CD1c-positive myeloid dendritic cell (primary cell): ENCODE measurements around the gene MACROD2.
"Not testable (repeated sequence)": the region's sequence is repeated elsewhere in the genome, so short reads cannot be mapped to it uniquely, and the experiment has no call there.

Experiments
- DNase-seq: peaks from one replicate; pipeline ENCODE4 v3.0.0-alpha.2; 2016; ENCODE audit errors: extremely low spot score

The MACROD2 gene

DNA sequence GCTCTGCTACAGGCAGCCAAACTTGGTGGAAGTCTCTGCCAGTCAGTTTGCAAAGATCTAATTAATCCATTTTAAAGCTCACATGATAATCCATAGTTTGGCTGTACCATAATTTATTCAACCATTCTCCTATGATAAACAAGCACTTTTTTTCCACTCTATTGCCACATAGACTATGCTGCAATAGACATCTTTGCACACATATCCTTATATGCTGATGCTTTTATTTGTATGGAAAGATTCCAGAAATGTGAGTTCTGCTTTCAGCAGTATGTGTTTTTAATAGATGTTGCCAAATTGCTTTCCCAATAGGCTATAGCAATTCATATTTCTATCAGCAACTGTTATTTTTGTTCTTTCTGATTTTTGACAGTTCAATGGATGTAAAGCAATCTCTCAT is 1950.0 kb downstream of the MACROD2 start:
- DNase-seq = peak; percentile 8

DNA sequence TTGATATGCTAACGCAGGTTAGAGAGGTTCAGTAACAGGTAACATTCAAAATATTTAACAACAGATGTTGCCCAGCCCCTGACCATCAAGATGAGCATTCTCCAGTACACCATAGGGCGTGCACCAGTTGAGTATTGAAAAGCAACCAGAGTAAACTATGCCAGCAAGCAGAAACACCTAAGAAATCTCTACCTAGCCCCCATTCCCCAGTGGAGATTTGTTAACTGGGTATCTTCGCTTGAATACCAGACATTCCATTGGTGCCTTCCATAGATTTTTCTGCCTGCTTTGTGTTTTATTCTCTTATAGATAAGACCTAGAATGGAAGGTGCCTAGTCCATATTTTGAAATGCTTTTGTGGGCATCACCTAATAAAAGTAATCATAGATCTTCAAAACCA is 1954.1 kb downstream of the MACROD2 start:
- no peak for DNase-seq

- DNase-seq = no peak
Observed at GRCh38 chr20:15951658-15952057, 1956.3 kb downstream of the MACROD2 start.

DNA sequence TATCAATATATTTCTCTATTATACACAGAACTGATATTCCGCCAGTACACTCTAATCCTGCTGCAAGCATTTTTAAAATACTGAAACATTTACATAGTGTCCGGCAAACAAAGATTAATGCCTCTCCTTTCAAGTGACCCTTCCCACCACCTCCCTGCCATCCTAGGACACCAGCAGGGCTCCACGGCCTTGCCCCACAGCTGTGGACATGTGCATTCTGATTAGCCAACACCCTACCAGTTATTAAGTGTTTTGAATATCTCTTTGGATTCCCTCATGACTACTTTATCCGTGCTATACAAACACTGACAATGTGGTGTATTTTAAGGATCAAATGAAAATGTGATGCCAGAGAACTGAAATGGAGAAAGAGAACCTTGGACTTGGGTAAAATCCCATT is 1962.8 kb downstream of the MACROD2 start:
- DNase-seq = no peak

DNA sequence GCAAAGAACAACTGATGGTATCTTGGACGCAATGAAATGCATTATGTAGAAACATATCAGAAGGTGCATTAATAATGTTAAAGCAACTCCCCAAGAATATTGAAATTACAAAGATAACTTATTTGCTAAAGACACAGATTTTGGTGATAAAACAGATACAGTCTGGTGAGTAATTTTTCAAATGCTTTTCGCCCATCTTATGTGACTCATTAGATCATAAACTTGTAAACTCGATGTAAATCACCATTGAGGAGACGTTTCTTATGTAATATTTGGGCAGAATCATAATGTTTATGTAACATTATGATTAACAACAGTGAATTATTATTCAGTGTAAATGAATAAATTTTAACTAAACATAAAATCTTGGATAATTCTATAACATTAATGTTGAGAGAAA is 1969.8 kb downstream of the MACROD2 start:
- DNase-seq = no peak

GRCh38 chr20:15967334-15967733 is 1972.0 kb downstream of the MACROD2 start:
- no peak for DNase-seq

- no peak for DNase-seq
Observed at GRCh38 chr20:15976047-15976736, 1980.9 kb downstream of the MACROD2 start.

- no peak for DNase-seq
Observed at GRCh38 chr20:15977026-15977425, 1981.7 kb downstream of the MACROD2 start.

GRCh38 chr20:15977758-15978157 is 1982.4 kb downstream of the MACROD2 start:
- no peak for DNase-seq

DNA sequence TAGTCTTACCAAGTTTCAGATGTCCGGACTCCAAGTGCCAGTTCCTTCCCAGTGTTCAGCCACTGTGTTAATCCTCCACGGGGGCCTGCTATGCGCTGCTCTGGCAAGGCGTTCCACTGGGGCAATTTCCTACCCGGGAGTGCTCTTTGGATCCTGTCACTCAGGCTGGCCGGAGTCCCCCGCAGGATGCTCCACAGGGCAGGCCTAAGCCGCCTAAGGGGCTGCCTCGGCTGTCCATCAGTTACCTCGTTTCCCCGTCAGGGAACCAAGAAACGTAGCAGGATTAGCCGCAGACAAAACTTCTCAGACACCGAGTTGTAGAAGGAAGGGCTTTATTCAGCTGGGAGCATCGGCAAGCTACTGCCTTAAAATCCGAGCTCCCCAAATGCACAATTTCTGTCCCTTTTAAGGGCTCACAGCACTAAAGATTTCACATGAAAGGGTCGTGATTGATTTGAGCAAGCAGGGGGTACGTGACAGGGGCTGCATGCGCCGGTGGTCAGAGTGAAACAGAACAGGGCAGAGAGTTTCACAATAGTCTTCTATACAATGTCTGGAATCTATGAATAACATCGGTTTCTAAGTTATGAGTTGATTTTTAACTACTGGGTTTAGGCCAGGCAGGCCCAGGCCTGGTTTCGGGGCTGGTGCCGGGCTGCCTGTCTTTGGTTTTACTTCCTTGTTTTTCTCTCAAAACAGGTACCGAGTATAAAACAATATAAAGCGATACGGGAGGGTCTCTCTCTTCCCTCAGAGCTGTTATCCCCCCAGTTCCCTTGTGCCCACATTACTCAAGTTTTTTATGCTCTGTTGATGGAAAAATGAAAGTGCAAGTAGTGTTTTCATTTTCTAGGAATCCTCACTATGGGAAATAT is 1990.4 kb downstream of the MACROD2 start:
- DNase-seq = not testable (repeated sequence)

GRCh38 chr20:15986690-15987089 is 1991.4 kb downstream of the MACROD2 start:
- DNase-seq = no peak

DNA sequence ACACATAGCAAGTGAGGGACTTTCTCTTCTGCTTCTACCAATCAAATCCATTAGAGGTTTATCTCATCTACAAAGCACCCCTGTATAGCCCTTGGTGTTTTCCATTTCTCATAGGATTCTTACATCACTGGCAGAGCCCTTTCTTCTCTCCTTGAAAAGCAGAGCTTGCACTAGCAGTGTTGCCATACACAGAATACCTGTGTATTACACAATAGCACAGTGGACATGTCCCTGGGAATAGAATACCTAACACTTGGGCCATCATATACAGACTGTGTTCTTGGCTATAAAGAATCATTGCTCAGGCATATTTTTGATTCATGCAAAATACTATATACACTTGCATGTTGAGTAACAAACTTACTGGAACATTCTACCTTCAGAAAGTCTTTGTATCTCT is 1996.0 kb downstream of the MACROD2 start:
- DNase-seq = no peak

DNA sequence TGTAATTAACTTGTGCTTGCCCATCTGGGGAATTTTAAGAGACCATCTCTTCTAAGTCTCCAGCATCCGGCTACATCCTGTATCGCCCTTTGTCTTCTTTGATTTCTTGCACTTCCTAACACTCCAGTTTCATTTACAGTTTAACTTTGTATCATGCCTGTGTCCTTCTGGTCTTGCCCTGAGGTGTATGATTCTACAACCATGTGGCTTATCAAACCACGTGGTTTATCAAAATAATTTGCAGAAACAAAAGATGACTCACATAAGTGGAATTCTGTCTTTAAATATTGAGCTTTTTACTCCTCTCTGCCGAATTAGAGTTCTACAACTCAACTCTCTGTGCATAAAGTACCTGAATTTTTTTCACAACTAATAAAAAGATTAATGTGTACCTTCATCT is 1997.2 kb downstream of the MACROD2 start:
- DNase-seq = no peak

- DNase-seq = no peak
Observed at GRCh38 chr20:16000112-16000511, 2004.8 kb downstream of the MACROD2 start.

DNA sequence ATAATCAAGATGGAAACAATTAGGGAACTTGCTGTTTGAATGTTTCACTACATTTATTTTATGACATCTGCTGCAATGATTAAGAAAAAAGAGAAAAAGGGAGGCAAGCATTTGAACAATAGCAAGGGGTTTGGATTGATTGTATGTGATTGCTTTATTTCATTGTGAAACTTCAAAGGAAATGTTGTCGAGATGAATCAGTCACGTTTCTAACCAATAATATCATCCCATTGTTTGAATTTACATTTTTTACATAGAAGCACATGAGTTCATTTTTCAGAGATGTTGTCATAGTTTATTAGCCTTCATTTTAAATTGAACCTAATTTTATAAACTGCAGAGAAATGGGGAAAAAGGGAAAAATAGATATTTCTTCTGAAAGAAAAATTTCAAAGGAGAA is 2006.0 kb downstream of the MACROD2 start:
- no peak for DNase-seq

GRCh38 chr20:16003310-16003709 is 2008.0 kb downstream of the MACROD2 start:
- DNase-seq = no peak

GRCh38 chr20:16004108-16004854 is 2009.0 kb downstream of the MACROD2 start:
- DNase-seq = no peak

DNA sequence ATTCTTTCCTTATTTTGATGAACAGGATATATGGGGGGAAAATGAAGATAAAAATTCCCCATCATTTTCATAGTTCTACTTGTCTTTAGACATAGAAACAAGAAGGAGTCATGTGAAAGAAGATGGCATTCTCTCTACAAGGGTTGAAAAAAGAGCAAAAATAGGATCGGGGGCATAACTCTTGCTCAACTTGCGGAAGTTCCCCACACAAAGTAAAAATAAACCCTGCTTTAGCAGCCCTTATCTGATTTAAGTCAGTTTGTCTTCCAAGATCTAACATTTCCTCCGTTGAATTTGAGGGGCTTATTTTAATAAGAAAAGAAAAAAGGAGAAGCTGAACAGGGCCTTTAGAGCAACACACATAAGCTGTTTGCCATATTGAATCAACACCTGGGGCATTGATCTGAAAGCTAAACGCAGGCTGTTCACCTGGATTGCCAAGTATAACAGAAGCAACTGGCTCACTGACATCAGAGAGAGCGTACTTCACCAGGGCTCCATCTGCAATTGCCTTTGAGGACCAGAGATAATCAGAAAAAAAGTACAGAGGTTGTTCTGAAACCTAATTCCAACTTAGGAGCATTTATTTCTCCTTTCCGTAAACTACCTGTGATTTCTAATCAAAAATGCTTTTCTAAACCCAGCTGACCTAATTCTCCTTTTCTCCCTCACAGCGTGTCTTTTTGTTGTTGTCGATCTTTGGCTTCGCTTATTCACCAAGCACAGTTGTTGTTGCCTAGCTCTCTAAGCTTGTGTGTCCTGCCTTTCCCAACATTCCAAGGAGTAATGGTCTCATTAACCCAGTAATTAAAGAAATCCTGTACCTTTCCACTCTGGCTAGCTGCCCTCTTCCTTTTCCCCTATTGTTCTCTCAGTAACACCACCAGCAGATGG is 2010.0 kb downstream of the MACROD2 start:
- DNase-seq = no peak

DNA sequence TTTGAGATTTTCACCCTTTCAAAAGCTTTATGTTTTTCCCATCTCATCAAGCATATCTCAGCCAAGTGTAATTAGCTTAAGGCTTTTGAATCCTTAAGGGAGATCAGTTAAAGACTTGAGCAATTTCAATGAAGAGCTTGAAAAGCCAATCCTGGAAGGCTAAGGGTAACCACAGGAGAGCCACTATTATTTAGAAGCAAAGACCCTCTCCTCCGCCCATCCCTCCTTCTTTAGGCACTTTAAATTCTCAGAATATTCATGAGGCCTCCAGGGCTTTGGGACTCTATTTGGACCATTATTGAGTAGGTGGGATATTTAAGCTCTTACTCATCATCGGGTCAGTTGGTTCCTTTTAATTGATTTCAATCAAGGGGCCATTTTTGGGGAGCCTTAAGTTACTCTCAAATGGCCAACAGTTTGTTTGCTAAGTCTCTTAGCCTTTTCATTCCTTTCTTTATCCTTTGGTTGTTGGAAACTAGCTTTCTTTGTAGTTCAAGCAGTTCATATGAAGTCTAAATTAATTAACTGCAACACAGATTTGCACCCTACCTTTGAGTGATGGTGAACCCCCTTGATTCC is 2010.7 kb downstream of the MACROD2 start:
- DNase-seq = no peak

- no peak for DNase-seq
Observed at GRCh38 chr20:16007164-16007563, 2011.8 kb downstream of the MACROD2 start.

- DNase-seq = peak; percentile 4
Observed at GRCh38 chr20:16007962-16008361, 2012.6 kb downstream of the MACROD2 start.
